Left ventricle myocardium superior (tissue), 1 donor: ENCODE data around the gene CIAO3. TPM values are rescaled to one million over a fixed set of nuclear protein-coding genes. Genes with fewer than 3 reads are reported as not detected.

Experiments
- ATAC-seq: fragments of 200-7000 bp; cut with Tn5 transposase; one replicate; pipeline ENCODE4 v1.9.1; 2020; ENCODE audit warnings: mild to moderate bottlenecking, moderate library complexity
- DNase-seq: peaks from one replicate; pipeline ENCODE4 v3.0.0-alpha.2; 2020
- intact Hi-C: fragments of 100-400 bp; cut with micrococcal nuclease; formaldehyde crosslinking; loops from one replicate; pipeline ENCODE4 v1.11.0; 2022
- total RNA-seq: library from RNA; stranded (reverse); fragmentation: NEBNext Ultra II Directional; extraction: Animal tissue kit (Norgen Biotek cat#: 25700); gene quantifications from one replicate; pipeline ENCODE4 v1.2.1, GENCODE V29; 2021
- donor health status: DM: no; HTN: yes; CAD: no; lungs with severe emphysema.

Gene CIAO3
- total RNA-seq, 1 donor from 2014 or later: 34.5 TPM

GRCh38 chr16:741986-742629, 1.3 kb upstream of the CIAO3 start:
- DNase-seq: no peak
- no peak for ATAC-seq
- intact Hi-C loops: no loop called here

DNA sequence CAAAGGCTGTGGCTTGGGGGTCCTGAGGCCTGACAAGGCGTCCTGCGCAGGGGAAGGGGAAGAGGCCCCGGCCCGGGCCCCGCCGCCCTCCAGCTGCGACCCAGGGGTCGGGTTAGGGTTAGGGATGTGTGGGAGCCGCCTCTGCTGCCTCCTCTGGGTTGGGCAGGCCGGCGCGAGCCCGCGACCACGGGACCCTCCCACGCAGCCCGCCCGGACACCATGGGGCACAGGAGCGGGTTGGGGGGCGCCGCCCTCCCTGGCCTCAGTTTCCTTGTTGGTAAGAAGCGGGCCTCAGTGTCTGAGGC, 386 bp downstream of the CIAO3 start:
- intact Hi-C loops: no loop called here
- no peak for DNase-seq
- peak; percentile 34 for ATAC-seq

- ATAC-seq: peak; percentile 2
- DNase-seq: no peak
- intact Hi-C loops: no loop called here
Observed at GRCh38 chr16:739560-740458, 988 bp downstream of the CIAO3 start.

GRCh38 chr16:736936-737481, 3.8 kb downstream of the CIAO3 start:
- intact Hi-C loops: no loop called here
- no peak for ATAC-seq
- no peak for DNase-seq

- ATAC-seq: no peak
- no peak for DNase-seq
- intact Hi-C loops: no loop called here
Observed at GRCh38 chr16:735982-736453, 4.8 kb downstream of the CIAO3 start.

GRCh38 chr16:734981-735881, 5.6 kb downstream of the CIAO3 start:
- DNase-seq (no peak), ATAC-seq (no peak)
- intact Hi-C loops: no loop called here

DNA sequence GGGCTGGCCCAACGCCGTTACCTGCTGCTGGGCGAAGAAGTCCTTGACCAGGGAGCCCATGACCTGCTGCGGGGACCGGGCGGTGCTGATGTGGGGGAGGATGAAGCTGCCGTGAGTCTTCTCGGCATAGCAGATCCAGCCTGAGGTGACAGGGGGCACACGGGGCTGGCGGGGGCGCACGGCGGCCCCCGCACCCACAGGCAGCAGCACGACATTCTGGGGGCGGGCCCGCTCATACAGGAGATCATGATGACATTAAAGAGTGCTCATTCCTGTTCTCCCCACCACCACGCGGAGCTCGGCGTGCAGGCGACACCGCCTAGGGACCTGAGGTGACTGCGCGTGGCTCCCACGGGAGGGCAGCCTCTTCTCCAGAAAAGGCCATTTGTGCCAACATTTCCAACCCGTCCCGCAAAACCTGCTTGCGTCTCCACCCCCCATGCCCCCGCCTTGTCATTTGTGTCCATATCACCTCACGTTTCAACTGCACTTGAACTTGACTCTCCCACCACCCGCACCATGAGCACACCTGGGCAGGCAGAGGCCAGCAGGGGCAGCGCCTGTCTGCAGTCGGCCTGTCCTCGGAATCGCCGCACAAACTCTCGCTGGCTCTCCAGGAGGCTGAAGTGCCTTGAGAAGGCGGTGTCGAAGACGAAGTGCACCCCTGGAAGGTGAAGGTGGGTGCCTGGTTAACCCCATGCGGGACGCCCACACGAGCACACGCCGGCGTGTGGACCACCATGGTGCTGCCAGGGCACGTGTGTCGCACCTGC, 6.4 kb downstream of the CIAO3 start:
- ATAC-seq (no peak), DNase-seq (no peak)
- intact Hi-C loops: no loop called here

DNA sequence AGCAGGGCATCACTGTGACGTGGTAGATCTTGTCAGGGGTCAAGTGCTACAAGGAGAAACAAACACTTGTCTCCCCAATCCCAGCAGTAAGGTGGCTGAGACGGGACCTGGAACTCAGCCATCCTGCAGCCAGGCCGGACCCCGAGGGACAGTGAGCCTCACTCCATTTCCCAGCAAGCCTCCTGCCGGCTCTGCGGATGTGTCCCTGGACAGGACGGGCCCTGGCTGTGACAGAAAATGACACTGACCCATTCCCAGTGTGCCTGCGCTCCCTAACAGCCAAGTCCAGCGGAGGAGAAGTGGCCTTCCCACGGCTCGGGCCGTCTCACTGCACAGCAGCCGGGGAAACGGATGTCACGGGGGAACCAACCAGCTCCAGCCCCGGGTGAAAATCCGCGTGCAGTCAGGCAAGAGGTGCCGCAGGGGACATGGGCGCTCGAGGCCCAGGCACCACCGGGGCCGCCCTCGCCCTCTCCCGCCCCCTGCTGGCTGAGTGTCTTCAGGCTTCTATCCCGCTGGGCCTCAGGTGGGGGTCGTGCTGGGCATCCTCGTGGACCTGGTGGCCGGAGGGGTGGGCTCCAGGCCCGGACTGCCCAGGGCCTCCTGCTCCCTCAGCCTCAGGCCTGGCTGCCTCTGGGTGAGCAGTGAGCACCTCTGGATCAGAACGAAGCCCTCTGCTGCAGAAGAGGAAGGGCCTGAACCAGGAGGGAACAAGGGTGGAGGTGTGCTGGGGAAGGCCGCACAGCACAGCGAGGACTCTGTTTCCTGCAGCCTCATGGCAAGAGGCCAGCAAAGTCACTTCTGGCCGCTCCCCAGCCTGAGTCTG, 7.2 kb downstream of the CIAO3 start:
- DNase-seq (no peak), ATAC-seq (no peak)
- intact Hi-C loops: no loop called here

- ATAC-seq (no peak), DNase-seq (no peak)
- intact Hi-C loops: no loop called here
Observed at GRCh38 chr16:732936-733335, 7.9 kb downstream of the CIAO3 start.

- ATAC-seq (no peak), DNase-seq (no peak)
- intact Hi-C loops: no loop called here
Observed at GRCh38 chr16:732332-732731, 8.5 kb downstream of the CIAO3 start.

- DNase-seq (no peak), ATAC-seq (no peak)
- intact Hi-C loops: no loop called here
Observed at GRCh38 chr16:730666-731509, 9.9 kb downstream of the CIAO3 start.

DNA sequence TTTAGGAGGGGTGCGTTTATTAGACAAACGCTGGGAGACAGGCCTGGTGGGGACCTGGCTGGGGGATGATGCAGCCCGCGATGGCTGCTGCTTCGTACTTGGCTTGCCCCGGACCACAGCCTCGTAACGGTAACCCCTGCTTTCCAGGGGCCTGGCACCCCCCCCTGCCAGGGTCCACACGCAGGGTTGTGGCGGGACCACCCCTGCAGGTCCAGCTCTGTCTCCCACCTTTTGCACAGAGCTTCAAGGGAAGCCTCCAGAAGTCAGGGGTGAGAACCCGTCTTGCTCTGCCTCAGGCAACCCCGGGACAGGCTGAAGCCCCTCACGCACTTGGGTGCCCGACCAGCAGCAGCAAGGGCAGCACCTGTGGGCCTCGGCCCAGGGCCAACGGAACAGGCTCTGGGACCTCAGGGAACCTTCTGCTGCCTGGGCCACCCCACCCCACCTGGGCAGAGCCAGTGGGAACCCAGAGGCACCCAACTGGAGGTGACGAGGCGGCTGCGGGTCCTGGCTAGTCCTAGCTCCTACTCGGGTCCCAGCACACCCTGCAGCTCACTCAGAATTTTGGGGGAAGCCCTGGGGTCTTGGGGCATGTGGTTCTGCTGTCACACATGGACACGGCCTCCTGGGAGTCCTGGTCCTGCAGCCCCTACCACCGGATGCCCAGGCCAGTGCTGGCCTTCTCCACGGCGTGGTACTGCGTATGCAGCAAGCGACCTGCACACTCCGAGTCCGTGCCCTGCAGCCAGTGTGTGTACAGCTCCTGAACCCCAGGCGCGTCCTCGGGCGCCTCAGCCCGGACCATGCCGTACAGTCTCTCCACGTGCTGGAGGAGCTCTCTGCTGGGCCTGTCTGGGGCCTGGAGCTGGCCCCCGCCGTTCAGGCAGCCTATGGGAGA, 10.8 kb downstream of the CIAO3 start:
- ATAC-seq: no peak
- DNase-seq: no peak
- intact Hi-C loops: no loop called here

- DNase-seq (no peak), ATAC-seq (no peak)
- intact Hi-C loops: no loop called here
Observed at GRCh38 chr16:728890-729744, 11.7 kb downstream of the CIAO3 start.

- ATAC-seq: peak; percentile 49
- intact Hi-C loops: no loop called here
- DNase-seq: peak; percentile 76
Observed at GRCh38 chr16:728131-728889, 12.5 kb downstream of the CIAO3 start.
